HCT116 (cell line): ENCODE measurements around the gene SAPCD2. TPM values are rescaled to one million over a fixed set of nuclear protein-coding genes. Genes with fewer than 3 reads are reported as not detected.

Source experiments
- ATAC-seq: fragments of 200-7000 bp; cut with Tn5 transposase; 2 replicates; pipeline ENCODE4 v1.9.1; 2020; ENCODE audit warnings: mild to moderate bottlenecking, moderate library complexity
- BruUV-seq: library from RNA; stranded (reverse); fragments of 400-500 nt; replicated peaks from 2 replicates; lab custom pipeline; 2021; lab: Mats Ljungman, UMichigan
- CTCF ChIA-PET: fragments of 300-600 bp; sonication (Branson Sonifier 250); formaldehyde crosslinking; loops from one replicate; lab custom pipeline; 2021; ENCODE audit warnings: antibody characterized with exemption; lab: Charles Lee
- POLR2A ChIA-PET: fragments of 300-600, 350-600 bp; sonication (Branson Sonifier 250); formaldehyde crosslinking; loops from one replicate; lab custom pipeline; 2021; ENCODE audit warnings: antibody characterized with exemption; lab: Charles Lee
- RAD21 ChIA-PET, 2 experiments: fragments of 300-600 bp; sonication (Branson Sonifier 250); formaldehyde crosslinking; loops; one replicate each; lab custom pipeline; 2023; ENCODE audit warnings: low total read pairs in 2 of 2; ENCODE audit not compliant: uncharacterized antibody in 2 of 2, unreplicated experiment in 2 of 2, low non-redundant PET in 1 of 2; lab: Charles Lee
- DNase-seq: peaks from one replicate; pipeline ENCODE4 v3.0.0-alpha.2; 2010; ENCODE audit warnings: low read depth, low spot score
- H2AFZ ChIP-seq: fragments of 200-600 bp; shearing (Covaris generic), sonication (generic); 2 replicates; pipeline ENCODE4 v1.6.1; 2017; ENCODE audit warnings: low read depth, mixed run types, mixed read lengths, antibody characterized with exemption, low read length; ENCODE audit not compliant: poor library complexity, severe bottlenecking
- H3K27ac ChIP-seq: 2 replicates; pipeline ENCODE4 v1.5.1; 2012; ENCODE audit warnings: low read depth, low read length
- H3K27me3 ChIP-seq: fragments of 200-600 bp; sonication (generic); 2 replicates; pipeline ENCODE4 v1.6.1; 2016; ENCODE audit warnings: mixed run types, low read length, mixed read lengths; ENCODE audit not compliant: insufficient read depth
- H3K36me3 ChIP-seq, 2 experiments: fragments of 200-500 bp in 1 of 2; fragments of 200-600 bp in 1 of 2; sonication (Bioruptor generic) in 1 of 2; sonication (generic) in 1 of 2; 2 replicates each; pipeline versions ENCODE4 v1.5.1 to v1.6.1; 2014 to 2016; ENCODE audit warnings: low read length in 2 of 2, inconsistent platforms in 1 of 2, mixed read lengths in 1 of 2, mixed run types in 1 of 2; ENCODE audit not compliant: insufficient read depth in 2 of 2, control insufficient read depth in 1 of 2
- H3K4me1 ChIP-seq, 2 experiments: fragments of 200-600 bp in 1 of 2; sonication (generic) in 1 of 2; 2 replicates each; pipeline versions ENCODE4 v1.5.1 to v1.6.1; 2012 to 2017; ENCODE audit warnings: low read length in 2 of 2, inconsistent platforms in 1 of 2, mild to moderate bottlenecking in 1 of 2, mixed read lengths in 1 of 2, mixed run types in 1 of 2, moderate library complexity in 1 of 2; ENCODE audit not compliant: insufficient read depth in 2 of 2, control insufficient read depth in 1 of 2
- H3K4me2 ChIP-seq: fragments of 200-600 bp; sonication (generic); 2 replicates; pipeline ENCODE4 v1.6.1; 2017; ENCODE audit warnings: mixed run types, low read length, mixed read lengths
- H3K4me3 ChIP-seq, 2 experiments: fragments of 200-600 bp in 1 of 2; sonication (generic) in 1 of 2; replicated peaks in 1 of 2; 2 replicates each; pipeline ENCODE4 v1.5.1; 2011 to 2016; ENCODE audit warnings: low read length in 2 of 2, control low read depth in 1 of 2, low read depth in 1 of 2, mild to moderate bottlenecking in 1 of 2, mixed read lengths in 1 of 2, mixed run types in 1 of 2
- H3K79me2 ChIP-seq: fragments of 200-600 bp; sonication (generic); 2 replicates; pipeline ENCODE4 v1.6.1; 2017; ENCODE audit warnings: mild to moderate bottlenecking, mixed run types, low read length, moderate library complexity, mixed read lengths; ENCODE audit not compliant: insufficient read depth
- H3K9ac ChIP-seq: fragments of 200-600 bp; sonication (generic); 2 replicates; pipeline ENCODE4 v1.6.1; 2016; ENCODE audit warnings: low read length, mixed read lengths
- H3K9me2 ChIP-seq: fragments of 200-600 bp; sonication (generic), shearing (Covaris generic); 2 replicates; pipeline ENCODE4 v1.6.1; 2017; ENCODE audit warnings: mixed run types, mild to moderate bottlenecking, moderate library complexity; ENCODE audit not compliant: insufficient read depth
- H3K9me3 ChIP-seq, 2 experiments: fragments of 200-500 bp in 1 of 2; fragments of 200-600 bp in 1 of 2; sonication (Bioruptor generic) in 1 of 2; sonication (generic) in 1 of 2; 2 replicates each; pipeline ENCODE4 v1.6.1; 2014 to 2017; ENCODE audit warnings: low read length in 2 of 2, mixed read lengths in 2 of 2, inconsistent platforms in 1 of 2, low read depth in 1 of 2, mild to moderate bottlenecking in 1 of 2, mixed run types in 1 of 2, moderate library complexity in 1 of 2; ENCODE audit not compliant: control insufficient read depth in 1 of 2, insufficient read depth in 1 of 2
- H4K20me1 ChIP-seq: fragments of 200-600 bp; sonication (generic), shearing (Covaris generic); 2 replicates; pipeline ENCODE4 v1.6.1; 2017; ENCODE audit warnings: mixed run types, mild to moderate bottlenecking, moderate library complexity; ENCODE audit not compliant: insufficient read depth
- ATF3 ChIP-seq: IDR thresholded peaks from 2 replicates; pipeline ENCODE4 v1.6.1; 2012
- CBX3 ChIP-seq: IDR thresholded peaks from 2 replicates; pipeline ENCODE4 v1.6.1; 2012; ENCODE audit warnings: low read depth
- CTCF ChIP-seq, 3 experiments: fragments of 200-600 bp in 1 of 3; sonication (generic) in 1 of 3; IDR thresholded peaks in 2 of 3; conservative IDR thresholded peaks in 1 of 3; 2 replicates each; pipeline ENCODE4 v1.5.1; 2012 to 2017; ENCODE audit warnings: low read depth in 2 of 3, low read length in 2 of 3, antibody characterized with exemption in 1 of 3, borderline replicate concordance in 1 of 3, control low read depth in 1 of 3, mild to moderate bottlenecking in 1 of 3, mixed read lengths in 1 of 3, mixed run types in 1 of 3, moderate library complexity in 1 of 3; ENCODE audit not compliant: insufficient read depth in 1 of 3
- EGR1 ChIP-seq: IDR thresholded peaks from 2 replicates; pipeline ENCODE4 v1.6.1; 2012; ENCODE audit warnings: low read depth
- ELF1 ChIP-seq: IDR thresholded peaks from 2 replicates; pipeline ENCODE4 v1.6.1; 2012; ENCODE audit warnings: low read depth, borderline replicate concordance
- EZH2phosphoT487 ChIP-seq: fragments of 200-600 bp; IDR thresholded peaks from 2 replicates; pipeline ENCODE4 v1.6.1; 2018; ENCODE audit warnings: antibody characterized with exemption, borderline replicate concordance
- JUND ChIP-seq: IDR thresholded peaks from 2 replicates; pipeline ENCODE4 v1.6.1; 2012
- MAX ChIP-seq: IDR thresholded peaks from 2 replicates; pipeline ENCODE4 v1.6.1; 2012
- POLR2A ChIP-seq: IDR thresholded peaks from 2 replicates; pipeline ENCODE4 v1.7.0; 2011; ENCODE audit warnings: borderline replicate concordance; ENCODE audit not compliant: insufficient read depth, insufficient read length; ENCODE audit errors: extremely low read depth
- POLR2AphosphoS5 ChIP-seq: IDR thresholded peaks from 2 replicates; pipeline ENCODE4 v1.6.1; 2011; ENCODE audit warnings: mild to moderate bottlenecking, low read depth, low read length, moderate library complexity
- SIN3A ChIP-seq: IDR thresholded peaks from 2 replicates; pipeline ENCODE4 v1.6.1; 2012; ENCODE audit warnings: low read depth
- SRF ChIP-seq: IDR thresholded peaks from 2 replicates; pipeline ENCODE4 v1.6.1; 2012; ENCODE audit warnings: low read depth
- YY1 ChIP-seq: IDR thresholded peaks from 2 replicates; pipeline ENCODE4 v1.6.1; 2011; ENCODE audit warnings: low read length, low read depth, moderate library complexity, mild to moderate bottlenecking; ENCODE audit not compliant: insufficient replicate concordance; ENCODE audit errors: extremely low read depth
- ZFX ChIP-seq: fragments of 450-650 bp; IDR thresholded peaks from 2 replicates; pipeline ENCODE4 v1.6.1; 2017
- intact Hi-C: fragments of 100-400 bp; cut with micrococcal nuclease; formaldehyde crosslinking; loops from 2 replicates; pipeline ENCODE4 v1.10.0; 2022
- total RNA-seq: library from RNA; stranded (reverse); gene quantifications from one replicate; pipeline ENCODE4 v1.2.1, GENCODE V29; 2021; ENCODE audit not compliant: unreplicated experiment

SAPCD2 gene
- total RNA-seq, 1 experiment from 2014 or later, result 71.7 TPM

- H2AFZ ChIP-seq, result no peak overlapping the region
- H3K9ac ChIP-seq, result no peak overlapping the region
- no peak overlapping the region for H3K27ac ChIP-seq
- H3K4me3 ChIP-seq, result no peak overlapping the region
- no peaks in the 10 kb centered on the region for H4K20me1 ChIP-seq
- H3K27me3 ChIP-seq, result no peaks in the 10 kb centered on the region
- no peaks in the 10 kb centered on the region for H3K9me2 ChIP-seq
- H3K4me1 ChIP-seq, result peaks cover 22 to 41% of the 10 kb centered on the region in 2 experiments
- no peaks in the 10 kb centered on the region for H3K9me3 ChIP-seq
- H3K4me2 ChIP-seq, result no peak overlapping the region
- intact Hi-C loops, result no loop called here
- DNase-seq, result no peak
- no TSS peak for BruUV-seq
- ChIA-PET CTCF (interaction anchor here (0.9 to 3.1 kb wide), 3 partner anchors 10 to 28 kb away, joined by 4 to 14 read pairs (median 6); partner anchors contain the start of gene SAPCD2), POLR2A (no interaction called here), RAD21 (no interaction called here)
- no peaks in the 10 kb centered on the region for H3K36me3 ChIP-seq
- H3K79me2 ChIP-seq, result no peaks in the 10 kb centered on the region
- no peak for ATAC-seq
- no peak for TF ChIP-seq SRF
- no peak for TF ChIP-seq YY1
- no peak for TF ChIP-seq ZFX
- TF ChIP-seq SIN3A, result no peak
- no peak for TF ChIP-seq ELF1
- TF ChIP-seq CTCF (IDR thresholded peaks at IDR 0.05 in 2 of 3, conservative IDR thresholded peaks at IDR 0.05 in 1 of 3; ENCODE audit: borderline replicate concordance in 1 of 3, insufficient read depth in 1 of 3, low read depth in 2 of 3, low read length in 2 of 3), result no peak
- no peak for TF ChIP-seq POLR2A
- no peak for TF ChIP-seq MAX
- TF ChIP-seq POLR2AphosphoS5, result no peak
- TF ChIP-seq EGR1, result no peak
- no peak for TF ChIP-seq JUND
- no peak for TF ChIP-seq ATF3
- TF ChIP-seq EZH2phosphoT487, result no peak
- TF ChIP-seq CBX3, result no peak
Measured at GRCh38 chr9:137057545-137057944, 12.8 kb downstream of the SAPCD2 start.
